22Rv1 (cell line): ENCODE results near the gene SCN1B.

Experiments used
- ZFX ChIP-seq: fragments of 450-650 bp; IDR thresholded peaks from 2 replicates; pipeline ENCODE4 v1.6.1; 2017; ENCODE audit warnings: antibody characterized with exemption, borderline replicate concordance
- TF ChIP-seq, protein P1 (sequence below): fragments of 450-650 bp; IDR thresholded peaks from 2 replicates; pipeline ENCODE4 v1.5.1; 2017; ENCODE audit warnings: mild to moderate bottlenecking

DNA sequence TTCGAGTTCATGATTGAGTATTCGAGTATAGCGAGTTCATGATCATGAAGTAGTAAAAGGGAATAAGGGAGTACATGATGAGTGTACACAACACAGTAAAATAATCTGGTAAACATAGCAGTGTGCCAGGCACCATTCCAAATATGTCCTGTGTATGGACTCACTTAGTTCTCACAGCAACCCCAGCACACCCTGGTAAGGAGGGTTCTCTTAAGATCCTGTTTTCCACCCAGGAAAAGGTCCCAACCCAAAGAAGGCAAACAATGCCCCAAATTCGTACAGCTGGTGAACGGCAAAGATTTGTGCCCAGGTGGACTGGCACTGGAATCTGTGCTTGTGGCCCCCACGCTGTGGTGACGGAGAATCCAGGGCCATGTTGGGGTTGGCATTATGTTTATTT lies 32.7 kb downstream of the SCN1B start:
- TF ChIP-seq, protein P1, sequence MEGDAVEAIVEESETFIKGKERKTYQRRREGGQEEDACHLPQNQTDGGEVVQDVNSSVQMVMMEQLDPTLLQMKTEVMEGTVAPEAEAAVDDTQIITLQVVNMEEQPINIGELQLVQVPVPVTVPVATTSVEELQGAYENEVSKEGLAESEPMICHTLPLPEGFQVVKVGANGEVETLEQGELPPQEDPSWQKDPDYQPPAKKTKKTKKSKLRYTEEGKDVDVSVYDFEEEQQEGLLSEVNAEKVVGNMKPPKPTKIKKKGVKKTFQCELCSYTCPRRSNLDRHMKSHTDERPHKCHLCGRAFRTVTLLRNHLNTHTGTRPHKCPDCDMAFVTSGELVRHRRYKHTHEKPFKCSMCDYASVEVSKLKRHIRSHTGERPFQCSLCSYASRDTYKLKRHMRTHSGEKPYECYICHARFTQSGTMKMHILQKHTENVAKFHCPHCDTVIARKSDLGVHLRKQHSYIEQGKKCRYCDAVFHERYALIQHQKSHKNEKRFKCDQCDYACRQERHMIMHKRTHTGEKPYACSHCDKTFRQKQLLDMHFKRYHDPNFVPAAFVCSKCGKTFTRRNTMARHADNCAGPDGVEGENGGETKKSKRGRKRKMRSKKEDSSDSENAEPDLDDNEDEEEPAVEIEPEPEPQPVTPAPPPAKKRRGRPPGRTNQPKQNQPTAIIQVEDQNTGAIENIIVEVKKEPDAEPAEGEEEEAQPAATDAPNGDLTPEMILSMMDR = no peak
- no peak for TF ChIP-seq ZFX
